GM21723 (cell line): Measurements from ENCODE around the gene JMJD4.
"Not testable (repeated sequence)": the region's sequence is repeated elsewhere in the genome, so short reads cannot be mapped to it uniquely, and the experiment has no call there.

Experiments
- ATAC-seq: cut with Tn5 transposase; IDR thresholded peaks from one replicate; pipeline ENCODE4 v1.9.1; 2021; ENCODE audit warnings: mild to moderate bottlenecking, moderate library complexity; ENCODE audit not compliant: unreplicated experiment

The JMJD4 gene

GRCh38 chr1:227733751-227734545 lies 1.2 kb downstream of the JMJD4 start:
- no peak for ATAC-seq

GRCh38 chr1:227733309-227733705 lies 1.8 kb downstream of the JMJD4 start:
- no peak for ATAC-seq

- ATAC-seq, result no peak
Observed at GRCh38 chr1:227732586-227733308, 2.4 kb downstream of the JMJD4 start.

GRCh38 chr1:227731696-227732585 lies 3.2 kb downstream of the JMJD4 start:
- no peak for ATAC-seq

GRCh38 chr1:227731241-227731677 lies 3.8 kb downstream of the JMJD4 start:
- no peak for ATAC-seq

GRCh38 chr1:227730630-227731151 lies 4.4 kb downstream of the JMJD4 start:
- no peak for ATAC-seq

- peak; percentile 34 for ATAC-seq
Observed at GRCh38 chr1:227729881-227730629, 5.0 kb downstream of the JMJD4 start.

GRCh38 chr1:227729144-227729880 lies 5.8 kb downstream of the JMJD4 start:
- ATAC-seq, result no peak

- peak; percentile 1 for ATAC-seq
Observed at GRCh38 chr1:227728892-227729143, 6.3 kb downstream of the JMJD4 start.

- ATAC-seq, result peak; percentile 37
Observed at GRCh38 chr1:227728059-227728891, 6.8 kb downstream of the JMJD4 start.

GRCh38 chr1:227726924-227727599 lies 8.0 kb downstream of the JMJD4 start:
- ATAC-seq, result no peak

GRCh38 chr1:227726318-227726717 lies 8.8 kb downstream of the JMJD4 start:
- ATAC-seq, result no peak

- no peak for ATAC-seq
Observed at GRCh38 chr1:227725046-227725445, 10.1 kb downstream of the JMJD4 start.

- no peak for ATAC-seq
Observed at GRCh38 chr1:227723474-227723873, 11.6 kb downstream of the JMJD4 start.

GRCh38 chr1:227718932-227719331 lies 16.2 kb downstream of the JMJD4 start:
- ATAC-seq, result no peak

- ATAC-seq, result no peak
Observed at GRCh38 chr1:227712648-227713047, 22.5 kb downstream of the JMJD4 start.

GRCh38 chr1:227710474-227710873 lies 24.6 kb downstream of the JMJD4 start:
- ATAC-seq, result not testable (repeated sequence)

GRCh38 chr1:227709451-227709850 lies 25.7 kb downstream of the JMJD4 start:
- ATAC-seq, result no peak
